Fibroblast of lung (primary cell): ENCODE measurements around the gene ACTR1A.

Experiments used
- EZH2 ChIP-seq: IDR thresholded peaks from 2 replicates; pipeline ENCODE4 v1.5.1; 2012; ENCODE audit warnings: low read length, control low read depth, mild to moderate bottlenecking; ENCODE audit errors: missing control alignments
- TF ChIP-seq, protein P1 (sequence below), 2 donors: IDR thresholded peaks in 1 of 2; conservative IDR thresholded peaks in 1 of 2; 1 replicate in 1 of 2; 2 replicates in 1 of 2; pipeline ENCODE4 v1.5.1; 2011 to 2012; ENCODE audit warnings: low read length in 2 of 2, control low read depth in 1 of 2, inconsistent platforms in 1 of 2, low read depth in 1 of 2, mild to moderate bottlenecking in 1 of 2

DNA sequence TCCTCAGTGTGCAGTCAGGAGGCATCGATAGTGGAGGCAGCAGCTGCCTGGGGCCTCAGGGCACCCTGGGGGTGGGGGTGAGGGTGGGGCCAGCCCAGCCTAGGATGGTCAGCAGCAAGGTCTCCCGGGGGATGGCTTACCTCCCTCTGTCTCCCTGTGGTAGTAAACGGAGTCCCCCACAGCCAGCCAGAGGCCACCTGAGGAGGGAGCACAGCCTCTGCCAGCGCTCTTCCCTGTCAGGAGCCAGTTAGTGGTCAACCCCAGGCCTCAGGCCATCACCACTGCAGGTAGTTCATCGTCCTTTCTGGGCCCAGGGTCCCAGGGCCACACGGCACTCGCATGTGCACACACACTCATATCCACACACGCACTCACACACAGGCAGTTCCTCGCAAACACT is 22.1 kb downstream of the ACTR1A start:
- TF ChIP-seq, protein P1, sequence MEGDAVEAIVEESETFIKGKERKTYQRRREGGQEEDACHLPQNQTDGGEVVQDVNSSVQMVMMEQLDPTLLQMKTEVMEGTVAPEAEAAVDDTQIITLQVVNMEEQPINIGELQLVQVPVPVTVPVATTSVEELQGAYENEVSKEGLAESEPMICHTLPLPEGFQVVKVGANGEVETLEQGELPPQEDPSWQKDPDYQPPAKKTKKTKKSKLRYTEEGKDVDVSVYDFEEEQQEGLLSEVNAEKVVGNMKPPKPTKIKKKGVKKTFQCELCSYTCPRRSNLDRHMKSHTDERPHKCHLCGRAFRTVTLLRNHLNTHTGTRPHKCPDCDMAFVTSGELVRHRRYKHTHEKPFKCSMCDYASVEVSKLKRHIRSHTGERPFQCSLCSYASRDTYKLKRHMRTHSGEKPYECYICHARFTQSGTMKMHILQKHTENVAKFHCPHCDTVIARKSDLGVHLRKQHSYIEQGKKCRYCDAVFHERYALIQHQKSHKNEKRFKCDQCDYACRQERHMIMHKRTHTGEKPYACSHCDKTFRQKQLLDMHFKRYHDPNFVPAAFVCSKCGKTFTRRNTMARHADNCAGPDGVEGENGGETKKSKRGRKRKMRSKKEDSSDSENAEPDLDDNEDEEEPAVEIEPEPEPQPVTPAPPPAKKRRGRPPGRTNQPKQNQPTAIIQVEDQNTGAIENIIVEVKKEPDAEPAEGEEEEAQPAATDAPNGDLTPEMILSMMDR (conservative IDR thresholded peaks at IDR 0.05 in 1 of 2, IDR thresholded peaks at IDR 0.05 in 1 of 2; ENCODE audit: low read depth in 1 of 2, low read length in 2 of 2), result no peak
- TF ChIP-seq EZH2, result no peak
